HG02610 (cell line): ENCODE measurements around the gene PRDM12.

Experiments used
- ATAC-seq: cut with Tn5 transposase; IDR thresholded peaks from one replicate; pipeline ENCODE4 v1.9.1; 2021; ENCODE audit warnings: mild to moderate bottlenecking, moderate library complexity; ENCODE audit not compliant: unreplicated experiment

Gene PRDM12

DNA sequence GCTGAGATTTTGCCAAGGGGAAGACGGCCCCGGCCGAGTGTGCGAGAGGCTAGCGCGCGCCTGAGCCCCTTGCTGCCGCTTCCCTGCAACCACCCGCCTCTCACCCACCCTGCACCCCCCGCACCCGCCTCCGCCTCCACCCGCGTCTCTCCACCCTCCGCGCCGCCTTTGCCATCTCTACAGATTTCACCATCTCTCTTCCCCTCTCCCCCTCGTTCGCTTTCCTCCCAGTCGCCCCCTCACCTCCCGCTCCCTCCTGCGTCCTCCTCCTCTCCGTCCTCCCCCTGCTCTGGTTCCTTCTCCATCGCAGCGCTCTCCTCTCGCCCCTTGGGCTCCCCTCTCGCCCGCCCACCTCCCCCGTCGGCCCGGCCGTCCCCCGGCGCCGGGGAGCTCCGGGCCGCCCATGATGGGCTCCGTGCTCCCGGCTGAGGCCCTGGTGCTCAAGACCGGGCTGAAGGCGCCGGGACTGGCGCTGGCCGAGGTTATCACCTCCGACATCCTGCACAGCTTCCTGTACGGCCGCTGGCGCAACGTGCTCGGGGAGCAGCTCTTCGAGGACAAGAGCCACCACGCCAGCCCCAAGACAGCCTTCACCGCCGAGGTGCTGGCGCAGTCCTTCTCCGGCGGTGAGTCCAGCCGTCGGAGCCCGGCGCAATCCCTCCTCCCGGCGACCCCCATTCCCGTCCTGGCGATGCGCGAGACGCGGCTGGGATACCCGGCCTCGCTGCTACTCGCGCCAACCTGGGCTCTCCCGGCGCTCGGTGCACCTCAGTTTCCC is at the start of gene PRDM12:
PRDM12 (plus strand) TSS at position 344 of the 778 bp plus-strand sequence; CDS start at position 404, 60 bp downstream.
- no peak for ATAC-seq

DNA sequence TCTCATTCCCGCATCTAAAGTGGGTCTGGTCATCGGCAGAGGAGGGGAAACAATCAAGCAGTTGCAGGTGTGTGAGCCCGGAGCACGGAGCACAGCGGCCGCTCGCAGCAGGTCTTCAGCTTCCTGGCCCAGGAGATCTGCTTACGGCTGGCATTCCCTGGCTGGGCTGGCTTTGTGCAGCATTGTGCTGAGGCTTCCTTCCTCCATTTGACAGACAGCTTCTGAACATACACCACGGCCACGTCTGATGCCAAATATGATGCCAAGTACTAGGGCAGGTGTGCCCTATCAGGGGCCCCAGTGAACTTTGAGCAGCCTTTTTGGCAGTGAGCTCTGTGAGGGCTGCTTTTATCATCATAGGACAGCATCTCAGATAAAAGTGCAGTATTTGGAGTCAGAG is 47.9 kb upstream of the PRDM12 start:
- no peak for ATAC-seq

DNA sequence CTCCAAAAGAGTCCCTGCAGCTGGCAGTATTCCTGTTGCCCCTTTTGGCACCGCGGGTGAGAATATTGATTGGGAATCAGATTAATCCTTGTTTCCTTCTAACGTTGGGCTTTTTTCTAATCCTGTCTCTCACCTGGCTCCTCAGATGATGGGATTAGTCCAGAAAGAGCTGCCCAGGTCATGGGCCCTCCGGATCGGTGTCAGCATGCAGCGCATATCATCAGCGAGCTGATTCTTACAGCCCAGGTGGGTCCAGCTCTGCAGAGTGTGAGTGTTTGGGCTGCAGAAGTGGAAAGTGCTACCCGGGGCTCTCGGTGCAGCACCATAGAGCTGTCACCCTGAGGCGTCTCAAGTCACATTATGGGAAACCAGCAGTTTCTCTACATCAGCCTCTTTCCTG is 40.9 kb upstream of the PRDM12 start:
- ATAC-seq = no peak

DNA sequence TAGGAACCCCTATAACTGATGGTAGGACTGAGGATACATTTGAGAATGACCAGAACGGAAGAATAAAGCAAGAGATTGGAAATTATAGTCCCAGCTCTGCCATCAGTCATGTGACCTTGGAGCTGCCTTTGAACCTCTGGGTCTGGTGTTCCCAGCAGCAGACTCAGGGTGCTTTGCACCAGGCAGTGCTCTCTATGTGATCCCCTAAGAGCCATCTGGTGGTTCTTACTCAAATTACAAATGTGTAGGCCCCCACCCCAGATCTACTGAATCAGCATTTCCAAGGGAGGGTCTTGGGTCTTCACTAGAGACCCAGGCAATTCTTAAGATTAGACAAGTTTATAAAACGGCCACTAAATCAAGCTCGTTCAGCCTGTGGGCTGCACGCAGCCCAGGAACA is 40.2 kb upstream of the PRDM12 start:
- ATAC-seq = no peak

DNA sequence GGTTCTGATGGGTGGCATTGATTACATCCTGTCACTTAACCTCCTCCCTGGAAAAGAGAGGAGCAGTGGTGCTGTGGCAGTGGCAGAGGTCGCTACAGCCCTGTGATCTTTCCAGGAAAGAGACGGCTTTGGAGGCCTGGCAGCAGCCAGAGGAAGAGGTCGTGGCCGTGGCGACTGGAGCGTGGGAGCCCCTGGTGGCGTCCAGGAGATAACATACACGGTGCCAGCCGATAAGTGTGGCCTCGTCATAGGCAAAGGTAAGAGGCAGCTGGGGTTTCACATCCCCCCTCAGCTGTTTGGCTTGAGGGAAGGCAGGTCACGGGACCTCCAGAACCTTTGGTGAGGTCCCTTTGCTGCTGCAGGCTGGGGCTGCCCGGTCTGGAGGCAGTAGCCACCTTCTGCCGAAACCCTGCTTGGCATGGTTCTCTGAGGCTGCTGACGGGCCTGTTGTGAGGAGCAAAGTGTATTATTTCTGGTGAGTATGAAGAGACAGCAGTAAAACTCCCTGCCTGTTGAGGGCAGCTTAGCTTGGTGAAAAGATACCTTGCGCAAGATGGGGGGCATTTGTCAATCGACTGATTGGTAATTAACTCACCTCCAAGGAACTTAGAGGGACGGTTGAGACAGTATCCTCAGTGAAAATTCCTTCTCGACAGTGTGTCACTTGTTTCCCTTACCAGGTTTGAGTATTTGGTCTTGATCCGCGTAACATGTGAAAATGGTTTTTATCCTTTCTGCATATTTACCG is 38.0 kb upstream of the PRDM12 start:
- no peak for ATAC-seq

DNA sequence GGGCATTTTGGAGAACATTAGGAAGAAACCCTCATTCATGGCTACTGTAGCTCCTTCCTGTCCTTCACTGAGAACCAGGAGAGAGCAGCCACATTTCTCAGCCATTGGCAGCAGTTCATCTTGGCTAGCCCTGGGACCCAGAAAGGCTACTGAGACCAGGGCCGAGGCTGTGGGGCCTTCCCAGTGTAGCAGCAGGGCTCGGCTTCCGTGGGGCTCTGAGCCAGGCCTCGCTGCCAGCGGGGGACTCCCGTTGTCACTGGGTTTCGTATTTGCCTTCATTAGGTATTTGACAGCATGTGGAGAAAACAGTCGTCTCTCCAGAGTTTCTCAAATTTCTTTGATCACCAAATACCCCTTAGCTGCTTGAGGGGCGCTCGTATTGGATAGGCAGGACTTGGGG is 37.3 kb upstream of the PRDM12 start:
- ATAC-seq = no peak

DNA sequence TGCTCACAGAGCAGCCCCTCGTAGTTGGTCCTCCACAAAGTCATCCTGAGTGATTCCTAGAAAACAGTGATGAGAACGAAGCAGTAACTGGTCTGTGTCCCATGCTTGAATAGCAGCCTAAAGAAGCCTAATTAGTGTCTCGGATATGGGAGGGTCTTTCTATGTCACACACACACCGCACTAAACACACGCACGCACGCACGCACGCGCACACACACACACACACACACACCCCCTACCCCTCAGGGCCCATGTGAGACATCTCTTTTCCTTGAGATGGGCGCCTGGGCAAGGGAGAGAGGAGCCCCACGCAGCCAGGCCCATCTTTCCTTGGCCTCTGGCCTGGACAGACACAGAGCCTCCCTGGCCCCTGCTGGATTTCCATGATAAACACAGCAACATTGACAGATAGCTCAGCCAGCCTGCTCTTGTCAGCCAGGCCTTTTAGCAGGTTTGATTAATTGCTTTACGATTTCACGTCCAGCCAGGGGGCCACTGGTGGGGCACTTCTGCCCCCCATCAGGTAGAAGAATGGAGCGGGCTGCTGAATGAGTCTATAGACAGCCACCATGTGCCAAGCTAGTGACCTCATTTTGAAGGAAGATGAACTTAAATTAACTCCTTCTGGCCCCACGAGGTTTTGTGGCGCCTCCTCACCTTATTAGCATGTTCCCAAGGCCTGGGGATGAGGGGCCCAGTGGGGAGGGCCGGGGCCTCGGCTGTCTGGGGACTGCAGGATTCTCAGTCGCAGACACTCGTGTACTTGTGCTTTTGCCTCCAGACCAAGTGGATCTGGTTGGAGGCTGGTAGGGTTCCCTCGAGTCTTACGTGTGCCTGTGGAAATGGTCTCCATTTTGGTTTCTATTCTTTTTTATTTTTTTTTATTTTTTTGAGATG is 36.2 kb upstream of the PRDM12 start:
- no peak for ATAC-seq

DNA sequence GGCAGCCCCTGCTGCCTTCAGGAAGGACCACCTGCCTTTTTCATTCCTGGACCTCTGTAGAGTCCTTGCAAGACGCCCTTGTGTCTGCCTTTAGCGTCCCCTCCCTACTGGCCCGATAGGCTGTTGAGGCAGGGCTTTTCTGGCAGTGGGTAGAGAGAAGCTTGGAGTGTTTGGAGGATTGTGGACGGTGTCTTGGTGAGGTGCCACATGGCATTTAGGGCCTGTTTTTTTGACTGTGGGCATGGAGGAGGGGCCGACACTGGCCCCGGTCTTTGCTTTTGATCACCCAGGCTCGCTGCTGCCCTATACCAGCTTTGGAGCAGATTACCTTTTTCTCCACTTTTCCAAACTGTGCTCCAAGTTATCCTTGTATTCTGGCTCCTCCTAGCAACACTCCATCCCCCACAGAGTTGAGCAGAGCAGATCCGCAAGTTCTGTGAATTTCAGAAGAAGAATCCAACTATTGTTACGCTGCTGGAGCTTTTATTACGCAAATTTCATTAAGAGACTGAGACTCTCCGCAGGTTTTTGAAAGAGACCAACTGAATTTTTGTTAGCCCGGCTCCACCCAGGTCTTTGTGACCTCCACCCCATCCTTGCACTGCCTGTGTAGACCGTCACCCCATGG is 34.8 kb upstream of the PRDM12 start:
- no peak for ATAC-seq

DNA sequence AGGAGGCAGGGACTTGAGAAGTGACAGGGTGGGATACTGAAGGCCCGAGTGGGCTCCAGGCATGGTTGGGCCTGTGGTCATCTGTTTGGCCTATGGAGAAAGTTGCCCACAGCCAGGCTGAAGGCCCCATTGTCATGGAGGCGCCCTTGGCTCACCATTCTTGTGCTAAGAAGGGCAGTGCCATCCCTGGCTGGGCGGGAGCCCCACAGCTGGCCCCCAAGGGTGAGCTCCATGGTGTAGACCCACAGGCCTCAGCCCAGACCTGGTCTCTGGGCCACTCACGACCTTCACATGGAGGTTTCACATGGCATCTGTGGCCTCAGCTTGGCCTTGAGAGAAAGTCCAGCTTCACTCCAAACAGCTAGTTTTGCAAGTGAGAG is 34.3 kb upstream of the PRDM12 start:
- no peak for ATAC-seq

DNA sequence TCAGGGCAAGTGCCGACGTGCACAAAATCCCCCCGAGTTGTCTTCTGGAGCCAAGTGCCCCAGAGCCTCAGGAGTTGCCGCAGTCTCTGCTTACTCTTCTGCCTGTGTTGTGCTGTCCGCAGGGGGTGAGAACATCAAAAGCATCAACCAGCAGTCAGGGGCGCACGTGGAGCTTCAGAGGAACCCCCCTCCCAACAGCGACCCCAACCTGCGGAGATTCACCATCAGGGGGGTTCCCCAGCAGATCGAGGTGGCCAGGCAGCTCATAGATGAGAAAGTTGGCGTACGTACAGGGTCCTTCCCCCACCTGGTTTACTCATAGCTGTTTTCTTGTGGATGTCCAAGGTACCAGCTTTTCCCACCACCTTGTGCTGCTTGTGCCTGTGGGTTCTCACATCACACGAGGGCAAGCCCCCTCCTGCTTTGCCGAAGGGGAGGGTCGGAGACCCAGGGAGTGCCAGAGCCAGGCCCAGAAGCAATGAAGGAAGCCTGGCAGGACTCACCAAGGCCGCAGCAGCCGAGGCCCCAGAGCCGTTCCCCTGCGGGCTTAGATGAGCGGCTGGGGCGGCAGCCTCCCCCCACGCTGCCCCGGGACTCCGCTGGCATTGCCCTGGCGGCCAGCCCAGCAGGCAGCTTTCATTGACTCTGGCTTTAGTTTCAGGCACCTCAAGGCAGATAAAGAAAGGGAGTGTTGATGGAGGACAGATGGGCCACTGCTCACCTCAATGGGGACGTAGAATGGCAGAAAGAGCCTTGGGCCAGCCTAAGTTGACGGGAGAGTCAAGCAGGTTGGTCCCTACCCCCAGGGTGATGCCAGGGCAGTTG is 33.7 kb upstream of the PRDM12 start:
- no peak for ATAC-seq

DNA sequence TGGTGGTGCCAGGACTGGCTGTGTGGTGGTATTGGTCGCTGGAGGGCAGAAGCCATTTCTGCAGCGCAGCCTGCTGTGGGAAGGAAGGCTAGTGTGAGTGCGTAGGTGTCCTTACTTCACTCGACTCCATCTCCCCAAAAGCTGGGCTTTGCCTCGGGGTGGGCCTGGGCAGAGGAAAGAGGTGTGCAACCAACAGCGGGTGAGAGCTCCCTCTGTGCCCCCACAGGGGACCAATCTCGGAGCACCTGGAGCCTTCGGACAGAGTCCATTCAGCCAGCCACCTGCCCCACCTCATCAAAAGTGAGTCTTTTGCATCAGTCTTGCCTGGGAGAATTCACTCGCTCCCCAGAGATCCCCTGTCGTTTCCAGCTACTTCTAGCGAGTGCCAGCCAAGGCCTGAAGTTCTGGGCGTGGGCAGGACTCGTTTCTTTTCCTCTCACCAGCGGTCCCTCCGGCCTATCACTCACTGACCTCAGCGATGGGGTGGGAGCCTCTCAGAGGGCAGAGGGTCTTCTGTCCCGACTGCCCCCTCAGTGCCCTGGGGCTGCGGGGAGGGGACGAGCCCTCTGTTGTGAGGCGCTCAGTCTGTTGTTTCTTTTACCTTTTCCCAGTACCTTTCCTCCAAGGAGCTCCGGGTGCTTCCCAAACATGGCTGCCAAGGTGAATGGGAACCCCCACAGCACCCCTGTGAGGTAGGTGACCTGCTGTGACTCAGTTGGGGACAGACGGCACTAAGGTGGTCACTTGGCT is 32.9 kb upstream of the PRDM12 start:
- no peak for ATAC-seq

DNA sequence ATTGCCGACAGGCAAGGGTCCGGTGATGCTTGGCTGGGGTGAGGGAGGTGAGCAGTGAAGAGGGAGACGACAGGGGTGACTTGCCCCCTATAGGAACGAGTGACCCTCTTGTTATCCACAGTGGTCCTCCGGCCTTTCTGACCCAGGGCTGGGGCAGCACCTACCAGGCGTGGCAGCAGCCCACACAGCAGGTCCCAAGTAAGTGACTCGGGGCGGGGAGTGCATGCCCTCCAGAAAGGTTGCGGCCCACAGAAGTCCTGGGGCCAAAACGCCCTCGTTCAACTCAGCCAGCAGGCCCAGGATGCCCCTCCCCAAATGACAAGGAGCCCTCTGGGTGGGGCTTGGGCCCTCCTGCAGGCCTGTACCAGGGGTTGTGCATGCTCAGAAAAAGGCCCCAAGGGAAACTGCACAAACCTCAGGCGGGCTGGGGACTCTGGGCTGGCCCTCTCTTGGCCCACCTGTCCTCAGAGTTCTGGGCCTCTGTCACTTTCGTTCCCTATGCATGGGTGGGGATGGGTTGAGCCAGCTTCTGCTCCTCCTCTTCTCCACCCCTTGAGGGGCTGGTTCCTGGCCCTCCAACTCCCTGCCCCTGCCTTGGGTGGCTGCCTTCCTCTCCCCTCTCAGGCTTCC is 32.2 kb upstream of the PRDM12 start:
- no peak for ATAC-seq

DNA sequence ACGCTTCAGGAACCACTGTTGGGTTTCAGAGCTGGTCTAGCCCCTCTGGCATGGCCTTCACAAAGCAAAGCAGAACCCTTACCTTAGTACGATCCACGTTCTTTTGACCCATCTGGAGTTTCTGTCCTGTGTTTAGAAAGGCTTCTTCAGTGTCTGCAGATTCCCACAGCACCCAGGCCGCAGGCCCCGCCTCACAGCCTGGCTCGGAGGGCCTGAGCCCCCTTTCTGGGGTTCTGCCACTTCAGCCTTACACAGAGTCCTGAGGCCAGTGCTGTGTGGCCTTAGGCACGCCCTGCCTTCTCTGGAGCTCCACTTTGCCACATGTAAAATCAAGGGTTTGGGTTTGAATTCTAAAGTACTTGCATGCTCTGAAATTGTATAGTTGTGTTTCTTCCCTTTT is 31.6 kb upstream of the PRDM12 start:
- ATAC-seq = no peak

DNA sequence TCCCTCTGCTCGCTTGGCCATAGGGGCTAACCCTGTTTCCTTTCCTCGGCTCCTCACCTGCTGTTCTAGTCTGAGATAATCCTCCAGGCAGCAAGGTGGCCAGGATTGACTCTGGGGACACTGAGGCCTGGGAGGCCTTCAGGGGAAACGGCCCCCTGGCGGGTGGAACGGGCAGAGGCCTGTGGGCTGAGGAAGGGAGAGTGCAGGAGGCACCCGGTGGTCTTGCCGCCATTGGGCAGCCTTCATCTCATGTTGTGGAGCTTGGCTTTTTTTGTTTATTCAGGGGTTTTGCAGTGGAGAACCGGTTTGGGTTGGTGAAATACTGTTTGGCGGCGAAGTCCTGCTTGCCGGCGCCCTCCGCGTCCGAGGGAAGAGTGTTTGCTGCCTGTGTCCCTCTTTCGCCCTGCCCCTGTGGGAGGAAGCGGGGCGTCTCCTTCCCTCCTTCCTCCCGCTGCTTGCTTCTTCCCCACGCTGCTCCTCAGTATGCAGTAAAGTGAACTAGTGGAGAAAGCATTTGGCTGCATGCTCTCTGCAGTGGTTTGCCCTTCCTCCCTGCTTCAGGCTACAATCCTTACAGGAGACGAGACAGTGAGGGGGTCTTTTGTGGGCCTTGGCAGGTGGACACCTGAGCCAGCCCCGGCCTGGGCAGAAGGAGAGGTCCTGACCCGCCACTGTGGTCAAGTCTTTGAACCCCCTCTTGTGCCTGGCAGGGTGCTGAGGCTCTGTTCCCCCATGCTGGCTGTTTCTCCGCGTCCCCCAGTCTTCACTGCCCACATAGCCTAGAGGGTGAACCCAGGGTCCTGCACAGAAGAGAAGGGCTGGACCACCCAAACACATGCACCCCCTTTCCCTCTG is 30.8 kb upstream of the PRDM12 start:
- ATAC-seq = no peak

DNA sequence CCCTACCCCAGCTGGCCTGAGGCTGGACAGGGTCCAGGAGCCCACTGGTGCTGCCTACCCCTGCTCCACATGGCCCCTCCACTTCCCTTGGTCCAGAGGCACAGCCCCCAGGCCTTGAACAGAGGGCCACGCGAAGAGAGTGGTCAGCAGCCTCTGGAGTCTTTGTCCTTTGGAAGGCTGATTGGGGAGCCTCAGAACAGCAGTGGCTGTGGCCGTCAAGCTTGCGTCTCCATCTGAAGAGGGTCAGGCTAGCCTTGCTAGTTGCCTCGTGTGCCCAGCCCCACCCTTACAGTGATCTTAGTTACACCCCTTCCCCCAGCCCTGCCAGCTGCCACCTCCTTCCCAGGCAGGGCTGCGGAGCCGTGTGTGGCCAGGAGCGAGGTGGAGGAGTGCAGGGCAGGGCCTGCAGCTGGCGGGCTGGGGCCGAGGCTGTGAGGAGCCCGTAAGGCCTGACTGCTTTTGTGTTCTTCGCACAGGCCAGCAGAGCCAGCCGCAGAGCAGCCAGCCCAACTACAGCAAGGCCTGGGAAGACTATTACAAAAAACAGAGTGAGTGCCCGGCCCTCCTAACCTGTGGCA is 30.1 kb upstream of the PRDM12 start:
- no peak for ATAC-seq

DNA sequence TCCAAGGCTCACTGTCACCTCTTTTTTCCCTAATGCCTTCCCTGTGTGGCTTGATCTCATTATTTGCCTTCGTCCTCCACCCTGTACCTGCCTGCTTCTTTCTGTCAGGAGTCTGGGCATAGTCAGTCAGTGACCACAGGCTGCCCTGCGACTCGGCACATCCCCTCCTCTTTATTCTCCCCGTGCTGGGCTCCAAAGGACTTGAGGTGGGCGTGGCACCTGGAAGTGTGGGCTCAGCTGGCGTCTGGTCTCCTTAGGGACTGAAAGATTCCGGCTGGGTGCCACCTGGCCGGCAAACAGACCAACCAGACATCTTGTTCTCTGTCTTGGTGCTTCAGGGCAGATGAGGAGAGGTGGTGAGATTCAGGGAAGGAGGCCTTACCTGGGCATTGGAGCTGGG is 29.6 kb upstream of the PRDM12 start:
- ATAC-seq = no peak

DNA sequence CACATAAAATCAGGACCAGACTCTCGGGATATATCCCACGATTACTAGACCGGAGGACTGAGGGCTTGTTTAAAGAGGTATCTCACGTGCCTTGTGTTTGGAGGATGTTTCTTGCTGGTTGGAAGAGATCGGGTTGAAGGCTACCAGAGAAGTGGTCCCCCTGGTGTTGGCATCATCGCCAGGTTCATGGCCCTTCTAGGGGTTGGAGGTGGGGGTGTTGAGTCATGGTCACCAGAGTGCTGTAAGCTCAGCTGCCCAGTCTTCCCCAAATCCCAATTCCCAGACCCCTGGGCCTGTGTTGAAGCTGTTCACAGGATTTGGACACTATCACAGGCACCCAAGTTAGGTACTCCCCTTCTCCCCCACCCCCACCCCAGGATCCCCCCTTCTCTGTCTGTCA is 29.1 kb upstream of the PRDM12 start:
- ATAC-seq = no peak
